Mesothelial cell of epicardium (in vitro differentiated cells): ENCODE data around the gene CIDEB. TPM values are rescaled to one million over a fixed set of nuclear protein-coding genes. Genes with fewer than 3 reads are reported as not detected.

Source experiments
- DNase-seq, 2 experiments: peaks; one replicate each; pipeline ENCODE4 v3.0.0; 2021; ENCODE audit warnings: low spot score in 2 of 2; ENCODE audit not compliant: unreplicated experiment in 2 of 2
- H3K27ac Mint-ChIP-seq: 2 replicates; pipeline ENCODE4 v1.8.0; 2021; ENCODE audit warnings: mixed read lengths
- H3K27me3 Mint-ChIP-seq: 2 replicates; pipeline ENCODE4 v1.8.0; 2021; ENCODE audit warnings: low read depth, mixed read lengths
- H3K36me3 Mint-ChIP-seq: 2 replicates; pipeline ENCODE4 v1.8.0; 2021; ENCODE audit warnings: mixed read lengths
- H3K4me1 Mint-ChIP-seq: 2 replicates; pipeline ENCODE4 v1.8.0; 2021; ENCODE audit warnings: mixed read lengths
- H3K4me3 Mint-ChIP-seq: 2 replicates; pipeline ENCODE4 v1.8.0; 2021; ENCODE audit warnings: mild to moderate bottlenecking, moderate library complexity, mixed read lengths
- H3K9me3 Mint-ChIP-seq: 2 replicates; pipeline ENCODE4 v1.8.0; 2021; ENCODE audit warnings: mixed read lengths
- total RNA-seq: library from RNA; stranded (reverse); gene quantifications from 3 replicates; pipeline ENCODE4 v1.2.1, GENCODE V29; 2021
- TF ChIP-seq, protein P1 (sequence below): fragments of 200-600 bp; sonication (generic); IDR thresholded peaks from one replicate; pipeline ENCODE4 v1.5.0; 2021; ENCODE audit warnings: antibody characterized with exemption; ENCODE audit not compliant: unreplicated experiment

Gene CIDEB
- total RNA-seq, 1 donor from 2014 or later: not detected

DNA sequence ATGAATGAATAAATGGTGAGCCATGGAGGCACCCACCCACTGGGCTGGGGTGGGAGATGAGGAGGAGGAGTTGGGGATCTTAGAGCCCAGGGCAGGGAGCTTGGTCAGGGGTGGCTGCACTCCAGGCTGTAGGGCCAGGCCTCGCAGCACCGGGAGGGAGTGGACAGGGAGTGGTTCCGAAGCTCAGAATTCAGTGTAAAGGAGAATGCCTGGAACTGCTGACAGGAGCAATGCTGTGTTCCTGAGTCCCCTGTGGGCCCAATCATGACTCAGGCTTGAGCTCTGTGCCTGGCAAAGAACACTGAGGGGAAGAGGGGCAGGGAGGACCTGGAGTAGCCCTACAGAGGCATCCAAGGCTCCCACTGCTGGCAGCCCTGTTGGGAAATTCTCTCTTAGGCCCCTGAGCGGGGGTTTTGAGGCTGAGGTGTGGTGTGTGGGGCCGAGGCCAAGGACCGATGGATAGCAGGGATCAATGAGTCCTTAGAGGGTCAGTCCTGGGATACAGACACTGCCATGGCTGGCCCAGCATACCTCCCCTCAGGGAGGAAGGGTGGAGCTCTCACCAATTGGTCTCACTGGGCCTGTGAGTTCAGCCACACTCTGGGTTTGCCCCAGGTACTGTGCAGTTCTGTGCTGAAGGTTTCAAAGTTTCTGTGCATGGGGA, 26.8 kb downstream of the CIDEB start:
- no peak overlapping the region for H3K4me3 Mint-ChIP-seq

DNA sequence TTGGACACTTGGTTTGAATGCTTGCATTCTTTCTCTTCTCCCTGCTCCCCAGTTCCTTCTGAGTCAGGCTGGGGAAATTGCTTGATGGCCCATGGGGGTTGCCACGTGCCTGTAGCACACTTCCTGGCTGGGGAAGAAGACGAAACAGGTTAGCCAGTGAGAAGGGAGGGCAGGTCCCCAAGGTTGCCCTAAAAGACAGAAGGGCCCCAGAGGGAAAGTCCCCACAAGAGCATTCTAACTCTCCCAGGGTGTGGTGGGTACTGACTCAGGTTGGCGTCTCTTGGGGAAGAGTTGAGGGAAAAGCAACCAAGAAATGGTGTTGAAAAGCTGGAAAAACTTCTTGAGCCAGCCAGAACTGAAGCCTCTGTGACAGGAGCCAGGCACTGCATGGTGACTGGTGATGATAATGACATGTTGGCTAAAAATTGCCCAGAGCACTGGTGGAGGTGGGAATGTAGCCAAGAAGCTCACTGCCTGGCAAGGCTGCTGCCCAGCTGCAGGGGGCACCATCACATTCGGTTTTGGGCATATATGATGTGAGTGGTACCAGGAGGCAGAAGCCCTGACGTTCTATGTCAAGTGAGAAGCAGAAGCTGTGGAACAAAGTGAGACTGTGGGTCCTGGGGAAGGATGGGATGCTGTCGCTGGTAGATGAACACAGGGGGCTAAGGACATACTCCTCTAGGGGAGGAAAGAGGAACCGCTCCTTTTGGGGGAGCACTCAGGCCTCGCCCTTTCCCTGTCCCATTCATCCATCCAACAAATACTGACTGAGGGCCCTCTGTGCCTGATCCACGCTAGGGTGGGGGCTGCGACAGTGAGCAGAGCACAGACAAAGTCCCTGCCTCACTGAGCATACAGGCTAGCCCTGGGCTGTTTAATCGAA, 28.2 kb downstream of the CIDEB start:
- TF ChIP-seq, protein P1, sequence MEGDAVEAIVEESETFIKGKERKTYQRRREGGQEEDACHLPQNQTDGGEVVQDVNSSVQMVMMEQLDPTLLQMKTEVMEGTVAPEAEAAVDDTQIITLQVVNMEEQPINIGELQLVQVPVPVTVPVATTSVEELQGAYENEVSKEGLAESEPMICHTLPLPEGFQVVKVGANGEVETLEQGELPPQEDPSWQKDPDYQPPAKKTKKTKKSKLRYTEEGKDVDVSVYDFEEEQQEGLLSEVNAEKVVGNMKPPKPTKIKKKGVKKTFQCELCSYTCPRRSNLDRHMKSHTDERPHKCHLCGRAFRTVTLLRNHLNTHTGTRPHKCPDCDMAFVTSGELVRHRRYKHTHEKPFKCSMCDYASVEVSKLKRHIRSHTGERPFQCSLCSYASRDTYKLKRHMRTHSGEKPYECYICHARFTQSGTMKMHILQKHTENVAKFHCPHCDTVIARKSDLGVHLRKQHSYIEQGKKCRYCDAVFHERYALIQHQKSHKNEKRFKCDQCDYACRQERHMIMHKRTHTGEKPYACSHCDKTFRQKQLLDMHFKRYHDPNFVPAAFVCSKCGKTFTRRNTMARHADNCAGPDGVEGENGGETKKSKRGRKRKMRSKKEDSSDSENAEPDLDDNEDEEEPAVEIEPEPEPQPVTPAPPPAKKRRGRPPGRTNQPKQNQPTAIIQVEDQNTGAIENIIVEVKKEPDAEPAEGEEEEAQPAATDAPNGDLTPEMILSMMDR: no peak
- Mint-ChIP-seq H3K27me3 (no peaks in the 10 kb centered on the region), H3K36me3 (no peaks in the 10 kb centered on the region), H3K27ac (no peak overlapping the region), H3K4me1 (peaks cover 12% of the 10 kb centered on the region), H3K9me3 (no peaks in the 10 kb centered on the region), H3K4me3 (no peak overlapping the region)
- DNase-seq: no peak

More for the DNA sequence above, 26.8 kb downstream of the CIDEB start:
- no peak for DNase-seq
- Mint-ChIP-seq H3K36me3 (no peaks in the 10 kb centered on the region), H3K9me3 (no peaks in the 10 kb centered on the region), H3K27ac (no peak overlapping the region), H3K27me3 (no peaks in the 10 kb centered on the region), H3K4me1 (peaks cover 22% of the 10 kb centered on the region)
- TF ChIP-seq, protein P1: no peak

DNA sequence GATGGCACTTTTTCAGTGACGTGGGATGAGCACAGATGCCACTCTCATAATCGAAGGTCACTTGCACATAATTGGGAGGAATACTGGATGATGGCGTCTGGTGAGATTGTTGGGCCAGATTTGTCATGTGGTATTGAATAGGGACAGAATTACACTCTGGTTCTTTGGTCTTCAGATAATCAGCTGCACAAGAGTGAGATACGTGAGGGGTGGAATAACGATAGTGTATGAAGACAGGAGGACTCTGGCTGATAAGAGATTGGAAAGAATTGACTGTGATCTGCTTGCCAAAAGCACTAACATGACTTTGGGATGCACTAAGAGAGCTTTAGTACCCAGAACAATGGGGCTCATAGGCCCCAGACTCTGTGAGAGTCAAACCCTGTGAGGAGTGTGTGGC, 29.4 kb downstream of the CIDEB start:
- H3K9me3 Mint-ChIP-seq: no peaks in the 10 kb centered on the region
- H3K36me3 Mint-ChIP-seq: no peaks in the 10 kb centered on the region
- DNase-seq: no peak
- H3K27me3 Mint-ChIP-seq: no peaks in the 10 kb centered on the region
- peaks cover 13% of the 10 kb centered on the region for H3K4me1 Mint-ChIP-seq
- no peak overlapping the region for H3K27ac Mint-ChIP-seq
- TF ChIP-seq, protein P1: no peak
- H3K4me3 Mint-ChIP-seq: no peak overlapping the region

DNA sequence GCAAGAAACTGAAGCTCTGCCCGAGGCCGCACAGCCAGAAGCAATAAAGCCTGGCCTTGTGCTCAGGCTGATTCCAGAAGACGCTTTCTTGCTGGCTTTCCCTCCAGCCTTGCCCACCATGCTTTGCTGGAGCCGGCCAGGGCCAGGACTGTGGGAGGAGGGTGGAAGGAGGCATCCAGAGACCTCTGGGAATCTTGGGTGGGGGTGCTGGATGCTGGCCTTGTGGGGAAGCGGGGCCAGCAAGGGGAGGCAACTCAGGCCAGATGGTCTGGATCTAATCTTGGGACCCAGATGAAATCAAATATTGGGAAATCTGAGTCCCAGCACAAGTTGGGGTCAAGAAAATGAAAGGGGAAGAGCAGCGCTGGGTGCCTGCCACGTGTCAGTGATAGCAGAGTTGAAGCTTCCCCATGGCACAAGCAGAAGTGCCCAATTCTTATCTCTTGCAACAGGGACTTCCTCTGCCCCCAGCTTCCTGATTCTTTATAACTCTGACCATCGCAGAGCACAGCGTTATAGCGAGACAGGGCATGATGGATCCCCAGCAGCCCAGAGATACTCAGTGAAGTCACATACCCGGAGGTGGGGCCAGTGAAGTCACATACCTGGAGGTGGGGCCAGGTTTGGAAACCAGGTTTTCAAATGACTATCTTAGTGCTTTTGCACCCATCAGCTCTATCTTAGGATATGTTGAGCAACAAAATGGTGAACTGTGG, 30.0 kb downstream of the CIDEB start:
- TF ChIP-seq, protein P1: no peak
- no peaks in the 10 kb centered on the region for H3K9me3 Mint-ChIP-seq
- peaks cover 9% of the 10 kb centered on the region for H3K4me1 Mint-ChIP-seq

DNA sequence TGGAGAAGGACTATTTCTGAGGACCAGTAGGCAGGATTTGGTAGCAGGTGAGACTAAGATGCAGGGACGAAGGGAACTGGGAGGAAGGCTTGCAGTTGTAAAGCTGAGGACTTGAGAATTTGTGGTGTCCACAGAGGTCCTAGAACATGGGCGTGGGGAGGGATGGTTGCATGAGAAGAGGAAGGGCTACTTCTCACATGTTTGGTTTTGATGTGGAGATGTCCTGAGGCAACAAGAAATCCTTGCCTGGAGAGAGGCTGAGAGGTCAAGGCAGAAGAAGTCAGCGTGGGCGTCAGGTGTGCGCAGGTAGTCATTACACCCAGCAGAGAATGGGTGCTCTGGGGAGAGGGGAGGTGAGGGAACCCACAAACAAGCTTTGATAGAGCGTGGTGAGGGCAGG, 30.7 kb downstream of the CIDEB start:
- H3K4me1 Mint-ChIP-seq: peaks cover 15% of the 10 kb centered on the region
- no peaks in the 10 kb centered on the region for H3K36me3 Mint-ChIP-seq
- H3K27ac Mint-ChIP-seq: no peak overlapping the region
- H3K27me3 Mint-ChIP-seq: no peaks in the 10 kb centered on the region
- TF ChIP-seq, protein P1: no peak
- no peaks in the 10 kb centered on the region for H3K9me3 Mint-ChIP-seq
- DNase-seq: no peak
- H3K4me3 Mint-ChIP-seq: no peak overlapping the region

More for the DNA sequence above, 30.0 kb downstream of the CIDEB start:
- H3K36me3 Mint-ChIP-seq: no peaks in the 10 kb centered on the region
- no peak overlapping the region for H3K4me3 Mint-ChIP-seq
- no peak for DNase-seq
- H3K27me3 Mint-ChIP-seq: no peaks in the 10 kb centered on the region
- no peak overlapping the region for H3K27ac Mint-ChIP-seq
